ENCODE measurements around the gene FAM174B. TPM values are rescaled to one million over a fixed set of nuclear protein-coding genes. Genes with fewer than 3 reads are reported as not detected.

FAM174B gene
- total RNA-seq, 1 donor from 2014 or later: 24.0 TPM

GRCh38 chr15:92637626-92638025 is 17.9 kb downstream of the FAM174B start:
- no peak for TF ChIP-seq CTCF (IDR thresholded peaks at IDR 0.05)
- no peak for DNase-seq (ENCODE audit: low spot score)
- Mint-ChIP-seq H3K36me3 (ENCODE audit: low read depth) (peaks cover 3% of the 10 kb centered on the region), H3K4me3 (ENCODE audit: unreplicated experiment) (no peak overlapping the region), H3K27ac (ENCODE audit: unreplicated experiment) (peak overlapping the region; percentile 91), H3K27me3 (ENCODE audit: low read depth) (no peaks in the 10 kb centered on the region), H3K9me3 (ENCODE audit: low read depth) (peaks cover 9% of the 10 kb centered on the region), H3K4me1 (ENCODE audit: low read depth) (peaks cover 66% of the 10 kb centered on the region)

- TF ChIP-seq CTCF (IDR thresholded peaks at IDR 0.05): no peak
- no peak overlapping the region for H3K4me3 Mint-ChIP-seq (ENCODE audit: unreplicated experiment)
- H3K4me1 Mint-ChIP-seq (ENCODE audit: low read depth): peaks cover 66% of the 10 kb centered on the region
- DNase-seq (ENCODE audit: low spot score): no peak
- H3K27me3 Mint-ChIP-seq (ENCODE audit: low read depth): no peaks in the 10 kb centered on the region
- H3K9me3 Mint-ChIP-seq (ENCODE audit: low read depth): peaks cover 8% of the 10 kb centered on the region
- H3K36me3 Mint-ChIP-seq (ENCODE audit: low read depth): peaks cover 3% of the 10 kb centered on the region
- peak overlapping the region; percentile 91 for H3K27ac Mint-ChIP-seq (ENCODE audit: unreplicated experiment)
Measured at GRCh38 chr15:92636908-92637481, 18.6 kb downstream of the FAM174B start.

DNA sequence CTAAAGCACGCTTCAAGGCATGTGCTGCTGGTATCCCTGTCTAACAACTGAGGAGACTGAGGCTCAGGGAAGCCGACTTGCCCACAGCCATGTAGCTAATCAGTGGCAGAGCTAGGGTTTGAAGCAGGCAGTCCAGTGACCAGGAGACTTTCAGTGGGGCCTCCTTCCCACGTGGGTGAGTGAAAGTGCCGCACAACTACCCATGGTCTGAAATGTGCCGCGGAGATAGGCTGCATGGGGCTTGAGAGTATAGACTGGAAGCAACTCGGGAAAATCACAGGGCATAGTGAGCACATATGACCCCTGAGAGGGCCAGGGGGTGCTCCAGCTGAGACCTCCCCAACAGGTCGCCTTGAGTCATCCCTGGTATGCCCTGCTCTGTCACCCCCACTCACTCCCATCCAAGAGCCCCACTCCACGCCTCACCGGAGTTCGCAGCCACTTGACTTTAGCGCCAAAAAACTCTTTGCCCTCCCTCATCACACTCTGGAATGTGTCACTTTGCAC is 19.1 kb downstream of the FAM174B start:
- peak overlapping the region; percentile 90 for H3K27ac Mint-ChIP-seq (ENCODE audit: unreplicated experiment)

GRCh38 chr15:92634671-92635201 is 20.8 kb downstream of the FAM174B start:
- Mint-ChIP-seq H3K36me3 (ENCODE audit: low read depth) (peaks cover 6% of the 10 kb centered on the region), H3K4me3 (ENCODE audit: unreplicated experiment) (no peak overlapping the region), H3K4me1 (ENCODE audit: low read depth) (peaks cover 64% of the 10 kb centered on the region), H3K9me3 (ENCODE audit: low read depth) (peaks cover 1% of the 10 kb centered on the region), H3K27me3 (ENCODE audit: low read depth) (no peaks in the 10 kb centered on the region), H3K27ac (ENCODE audit: unreplicated experiment) (no peak overlapping the region)
- no peak for DNase-seq (ENCODE audit: low spot score)
- TF ChIP-seq CTCF (IDR thresholded peaks at IDR 0.05): no peak

More for the DNA sequence above, 19.1 kb downstream of the FAM174B start:
- DNase-seq (ENCODE audit: low spot score): no peak
- Mint-ChIP-seq H3K4me3 (ENCODE audit: unreplicated experiment) (no peak overlapping the region), H3K36me3 (ENCODE audit: low read depth) (peaks cover 2% of the 10 kb centered on the region), H3K9me3 (ENCODE audit: low read depth) (peaks cover 5% of the 10 kb centered on the region), H3K4me1 (ENCODE audit: low read depth) (peaks cover 66% of the 10 kb centered on the region), H3K27me3 (ENCODE audit: low read depth) (no peaks in the 10 kb centered on the region)
- no peak for TF ChIP-seq CTCF (IDR thresholded peaks at IDR 0.05)

DNA sequence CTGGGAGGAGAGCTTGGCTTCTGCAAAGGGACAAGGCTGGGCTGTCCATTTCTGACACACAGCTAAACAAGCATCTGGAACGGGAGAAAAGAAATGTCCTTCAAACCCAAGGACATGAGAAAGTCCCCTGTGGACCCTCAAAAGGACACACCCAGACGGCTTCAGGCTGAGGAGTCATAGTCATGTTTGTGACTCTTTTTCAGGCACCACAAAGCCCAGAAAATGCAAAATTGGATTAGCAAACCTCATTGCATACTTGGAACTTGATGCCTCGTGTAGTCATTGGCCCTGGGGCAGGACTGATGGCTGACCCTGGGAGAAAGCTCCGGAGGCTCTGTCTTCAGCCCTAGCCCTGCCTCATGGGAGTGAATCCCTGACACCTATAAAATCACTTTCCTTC is 21.5 kb downstream of the FAM174B start:
- Mint-ChIP-seq H3K36me3 (ENCODE audit: low read depth) (peaks cover 9% of the 10 kb centered on the region), H3K9me3 (ENCODE audit: low read depth) (no peaks in the 10 kb centered on the region), H3K27ac (ENCODE audit: unreplicated experiment) (no peak overlapping the region), H3K4me3 (ENCODE audit: unreplicated experiment) (no peak overlapping the region), H3K27me3 (ENCODE audit: low read depth) (no peaks in the 10 kb centered on the region), H3K4me1 (ENCODE audit: low read depth) (peaks cover 58% of the 10 kb centered on the region)
- DNase-seq (ENCODE audit: low spot score): no peak
- TF ChIP-seq CTCF (IDR thresholded peaks at IDR 0.05): no peak

Data from chondrocyte (in vitro differentiated cells).